WTC11 (cell line): ENCODE measurements around the gene NFU1. TPM values are rescaled to one million over a fixed set of nuclear protein-coding genes. Genes with fewer than 3 reads are reported as not detected.

Experiments
- ATAC-seq: fragments of 200-7000 bp; cut with Tn5 transposase; 2 replicates; pipeline ENCODE4 v1.10.0; 2021; ENCODE audit warnings: mild to moderate bottlenecking, moderate library complexity
- CTCF ChIA-PET: fragments of 300-600 bp; sonication (Branson Sonifier 250); formaldehyde crosslinking; loops from one replicate; lab custom pipeline; 2021; ENCODE audit warnings: antibody characterized with exemption; lab: Charles Lee
- POLR2A ChIA-PET: fragments of 350-600 bp; sonication (Branson Sonifier 250); formaldehyde crosslinking; loops from one replicate; lab custom pipeline; 2021; ENCODE audit warnings: antibody characterized with exemption; lab: Charles Lee
- DNase-seq: peaks from one replicate; pipeline ENCODE4 v3.0.0; 2021; ENCODE audit warnings: low spot score
- H3K27ac Mint-ChIP-seq: 2 replicates; pipeline ENCODE4 v1.8.0; 2021; ENCODE audit warnings: mixed read lengths
- H3K27me3 Mint-ChIP-seq: 2 replicates; pipeline ENCODE4 v1.8.0; 2021; ENCODE audit warnings: low read depth, mild to moderate bottlenecking, moderate library complexity, mixed read lengths
- H3K36me3 Mint-ChIP-seq: 2 replicates; pipeline ENCODE4 v1.8.0; 2021; ENCODE audit warnings: mixed read lengths
- H3K4me1 Mint-ChIP-seq: 2 replicates; pipeline ENCODE4 v1.8.0; 2022; ENCODE audit warnings: mixed read lengths
- H3K4me3 Mint-ChIP-seq: 2 replicates; pipeline ENCODE4 v1.8.0; 2021; ENCODE audit warnings: mild to moderate bottlenecking, moderate library complexity, mixed read lengths
- H3K9me3 Mint-ChIP-seq: 2 replicates; pipeline ENCODE4 v1.8.0; 2021; ENCODE audit warnings: mixed read lengths
- AFF4 ChIP-seq: sonication (generic); formaldehyde crosslinking; IDR thresholded peaks from 2 replicates; pipeline ENCODE4 v1.8.1; 2023; ENCODE audit warnings: mild to moderate bottlenecking, missing genetic modification reagents, borderline replicate concordance
- AR ChIP-seq: fragments of 250-450 bp; sonication (Bioruptor Pico); IDR thresholded peaks from 2 replicates; pipeline ENCODE4 v1.9.0; 2021; ENCODE audit warnings: mild to moderate bottlenecking
- ATF1 ChIP-seq: sonication (generic); formaldehyde crosslinking; IDR thresholded peaks from 2 replicates; pipeline ENCODE4 v1.8.1; 2023; ENCODE audit warnings: mild to moderate bottlenecking, moderate library complexity, missing genetic modification reagents
- ATF3 ChIP-seq: sonication (generic); formaldehyde crosslinking; conservative IDR thresholded peaks from 2 replicates; pipeline ENCODE4 v1.8.1; 2022; ENCODE audit warnings: mild to moderate bottlenecking, missing genetic modification reagents
- CDX4 ChIP-seq: fragments of 250-450 bp; sonication (Bioruptor Pico); IDR thresholded peaks from 2 replicates; pipeline ENCODE4 v1.9.0; 2021; ENCODE audit warnings: moderate library complexity, mild to moderate bottlenecking, inconsistent platforms, borderline replicate concordance
- CREB1 ChIP-seq: sonication (generic); formaldehyde crosslinking; IDR thresholded peaks from 2 replicates; pipeline ENCODE4 v1.8.0; 2023; ENCODE audit warnings: mild to moderate bottlenecking, missing genetic modification reagents
- E2F1 ChIP-seq: sonication (generic); formaldehyde crosslinking; IDR thresholded peaks from 2 replicates; pipeline ENCODE4 v1.8.0; 2022; ENCODE audit warnings: mild to moderate bottlenecking, missing genetic modification reagents
- ELF4 ChIP-seq: sonication (generic); formaldehyde crosslinking; IDR thresholded peaks from 2 replicates; pipeline ENCODE4 v1.8.1; 2022; ENCODE audit warnings: low read depth, mild to moderate bottlenecking, moderate library complexity, missing genetic modification reagents
- JAZF1 ChIP-seq: fragments of 250-450 bp; sonication (Bioruptor Pico); IDR thresholded peaks from 2 replicates; pipeline ENCODE4 v1.9.0; 2021; ENCODE audit warnings: moderate library complexity, mild to moderate bottlenecking, inconsistent platforms
- JUN ChIP-seq: sonication (generic); formaldehyde crosslinking; IDR thresholded peaks from 2 replicates; pipeline ENCODE4 v1.8.0; 2023; ENCODE audit warnings: mild to moderate bottlenecking, missing genetic modification reagents
- MLX ChIP-seq: sonication (generic); formaldehyde crosslinking; IDR thresholded peaks from 2 replicates; pipeline ENCODE4 v1.8.1; 2023; ENCODE audit warnings: mild to moderate bottlenecking, missing genetic modification reagents, moderate library complexity
- NFE2L1 ChIP-seq: sonication (generic); formaldehyde crosslinking; IDR thresholded peaks from 2 replicates; pipeline ENCODE4 v1.8.1; 2023; ENCODE audit warnings: missing genetic modification reagents
- NFYB ChIP-seq: sonication (generic); formaldehyde crosslinking; conservative IDR thresholded peaks from 2 replicates; pipeline ENCODE4 v1.8.0; 2022; ENCODE audit warnings: low read depth, missing genetic modification reagents
- OVOL2 ChIP-seq: fragments of 250-450 bp; sonication (Bioruptor Pico); IDR thresholded peaks from 2 replicates; pipeline ENCODE4 v1.9.0; 2021; ENCODE audit warnings: mild to moderate bottlenecking, borderline replicate concordance
- RORB ChIP-seq: fragments of 250-450 bp; sonication (Bioruptor Pico); IDR thresholded peaks from 2 replicates; pipeline ENCODE4 v1.9.0; 2021; ENCODE audit warnings: mild to moderate bottlenecking
- SP1 ChIP-seq: sonication (generic); formaldehyde crosslinking; conservative IDR thresholded peaks from 2 replicates; pipeline ENCODE4 v1.8.1; 2022; ENCODE audit warnings: missing genetic modification reagents
- TCF7 ChIP-seq: sonication (generic); formaldehyde crosslinking; IDR thresholded peaks from 2 replicates; pipeline ENCODE4 v1.8.0; 2022; ENCODE audit warnings: mild to moderate bottlenecking, low read depth, missing genetic modification reagents, moderate library complexity
- TEAD1 ChIP-seq: sonication (generic); formaldehyde crosslinking; IDR thresholded peaks from 2 replicates; pipeline ENCODE4 v1.8.0; 2022; ENCODE audit warnings: mild to moderate bottlenecking, missing genetic modification reagents
- TEAD4 ChIP-seq: sonication (generic); formaldehyde crosslinking; IDR thresholded peaks from 2 replicates; pipeline ENCODE4 v1.8.0; 2022; ENCODE audit warnings: mild to moderate bottlenecking, missing genetic modification reagents
- USF1 ChIP-seq: sonication (generic); formaldehyde crosslinking; IDR thresholded peaks from 2 replicates; pipeline ENCODE4 v1.8.0; 2022; ENCODE audit warnings: mild to moderate bottlenecking, missing genetic modification reagents
- ZBTB21 ChIP-seq: sonication (generic); formaldehyde crosslinking; IDR thresholded peaks from 2 replicates; pipeline ENCODE4 v1.8.1; 2023; ENCODE audit warnings: mild to moderate bottlenecking, missing genetic modification reagents, borderline replicate concordance
- ZNF121 ChIP-seq: sonication (generic); formaldehyde crosslinking; IDR thresholded peaks from 2 replicates; pipeline ENCODE4 v1.8.0; 2023; ENCODE audit warnings: missing genetic modification reagents
- ZNF317 ChIP-seq: sonication (generic); formaldehyde crosslinking; IDR thresholded peaks from 2 replicates; pipeline ENCODE4 v1.8.1; 2023; ENCODE audit warnings: low read depth, mild to moderate bottlenecking, moderate library complexity, missing genetic modification reagents, borderline replicate concordance
- ZNF396 ChIP-seq: fragments of 250-450 bp; sonication (Bioruptor Pico); IDR thresholded peaks from 2 replicates; pipeline ENCODE4 v1.8.0; 2021; ENCODE audit warnings: mild to moderate bottlenecking, moderate library complexity, borderline replicate concordance
- ZNF512 ChIP-seq: sonication (generic); formaldehyde crosslinking; IDR thresholded peaks from 2 replicates; pipeline ENCODE4 v1.8.1; 2022; ENCODE audit warnings: missing genetic modification reagents, borderline replicate concordance
- total RNA-seq: library from RNA; stranded (reverse); gene quantifications from 3 replicates; pipeline ENCODE4 v1.2.3, GENCODE V29; 2021

The NFU1 gene
- total RNA-seq, 1 experiment from 2014 or later = 39.3 TPM

- TF ChIP-seq RORB (CRISPR knock-in tag) (no peak), USF1 (CRISPR knock-in tag) (no peak), ATF3 (CRISPR knock-in tag) (no peak), ZNF317 (CRISPR knock-in tag) (no peak), ZNF512 (CRISPR knock-in tag) (no peak), CDX4 (CRISPR knock-in tag) (no peak), TEAD1 (CRISPR knock-in tag) (no peak), ZNF396 (no peak), OVOL2 (CRISPR knock-in tag) (no peak), AR (CRISPR knock-in tag) (no peak), E2F1 (no peak), JUN (CRISPR knock-in tag) (no peak), ATF1 (CRISPR knock-in tag) (no peak)
- no peaks in the 10 kb centered on the region for H3K9me3 Mint-ChIP-seq
- ATAC-seq = no peak
- 0 out of 2 replicates have a peak, but pooled peaks cover 4% of the 10 kb centered on the region for H3K36me3 Mint-ChIP-seq
- H3K4me1 Mint-ChIP-seq = peaks cover 20% of the 10 kb centered on the region
- ChIA-PET CTCF (interaction anchor here (1.8 kb wide), 1 partner anchor 15 kb away, joined by 9 read pairs; no protein-coding TSS in a partner anchor), POLR2A (no interaction called here)
- H3K27ac Mint-ChIP-seq = no peak overlapping the region
- no peak overlapping the region for H3K4me3 Mint-ChIP-seq
- DNase-seq = no peak
- peaks cover 9% of the 10 kb centered on the region for H3K27me3 Mint-ChIP-seq
These were observed 47.2 kb downstream of the NFU1 start for GRCh38 chr2:69390001-69390400.

GRCh38 chr2:69389271-69389670 is 48.0 kb downstream of the NFU1 start:
- Mint-ChIP-seq H3K27me3 (peaks cover 9% of the 10 kb centered on the region), H3K9me3 (no peaks in the 10 kb centered on the region), H3K36me3 (no peaks in the 10 kb centered on the region), H3K27ac (no peak overlapping the region), H3K4me3 (no peak overlapping the region), H3K4me1 (peaks cover 25% of the 10 kb centered on the region)
- POLR2A ChIA-PET = no interaction called here
- no peak for ATAC-seq
- CTCF ChIA-PET = interaction anchor here (1.8 kb wide), 1 partner anchor 14 kb away, joined by 9 read pairs; no protein-coding TSS in a partner anchor
- DNase-seq = no peak
- TF ChIP-seq ZNF121 (CRISPR knock-in tag) (no peak), CREB1 (no peak), ELF4 (no peak), SP1 (CRISPR knock-in tag) (no peak), MLX (CRISPR knock-in tag) (no peak), JAZF1 (CRISPR knock-in tag) (no peak), NFYB (CRISPR knock-in tag) (no peak), AFF4 (CRISPR knock-in tag) (no peak), NFE2L1 (CRISPR knock-in tag) (no peak), TEAD4 (CRISPR knock-in tag) (no peak), ZBTB21 (CRISPR knock-in tag) (no peak), JUN (CRISPR knock-in tag) (no peak), TCF7 (CRISPR knock-in tag) (no peak), ATF1 (CRISPR knock-in tag) (no peak)
